Measurements from ENCODE around the gene LIMS2. TPM values are rescaled to one million over a fixed set of nuclear protein-coding genes. Genes with fewer than 3 reads are reported as not detected.

The LIMS2 gene
- total and polyA plus RNA-seq, 2 of the 8 experiments (the other 6 are each of a cell fraction or from before 2014, with no cell fraction given) = 3.3 to 4.8 TPM

GRCh38 chr2:127669056-127669455 is 6.3 kb downstream of the LIMS2 start (continued):
- TF ChIP-seq YY1 (IDR thresholded peaks at IDR 0.05; ENCODE audit: low read depth, low read length) (no peak), NRF1 (IDR thresholded peaks at IDR 0.05; ENCODE audit: low read depth, low read length) (no peak), CBX8 (IDR thresholded peaks at IDR 0.05; ENCODE audit: borderline replicate concordance, low read depth, low read length) (no peak), RXRA (IDR thresholded peaks at IDR 0.05; ENCODE audit: insufficient read depth, low read depth, low read length) (no peak), ASH2L (IDR thresholded peaks at IDR 0.05; ENCODE audit: low read length) (no peak), GTF2F1 (IDR thresholded peaks at IDR 0.05; ENCODE audit: borderline replicate concordance, low read depth, low read length) (no peak), JUND (IDR thresholded peaks at IDR 0.05; ENCODE audit: low read length) (no peak)
